OCI-LY1 (cell line): ENCODE data around the gene SETDB2.

Experiments used
- H2AFZ ChIP-seq: fragments of 200-600 bp; sonication (generic), shearing (Covaris generic); 2 replicates; pipeline ENCODE4 v1.6.0; 2014; ENCODE audit warnings: antibody characterized with exemption, mild to moderate bottlenecking, low read length
- H3F3A ChIP-seq: fragments of 200-600 bp; sonication (generic), shearing (Covaris generic); 2 replicates; pipeline ENCODE4 v1.6.0; 2014; ENCODE audit warnings: mild to moderate bottlenecking, antibody characterized with exemption, low read length, moderate library complexity; ENCODE audit not compliant: insufficient read depth
- H3K27ac ChIP-seq: fragments of 200-600 bp; sonication (generic); 2 replicates; pipeline ENCODE4 v1.5.1; 2014; ENCODE audit warnings: low read length, mixed run types, mild to moderate bottlenecking, low read depth; ENCODE audit not compliant: poor library complexity, severe bottlenecking
- H3K27me3 ChIP-seq: fragments of 200-600 bp; sonication (generic); 2 replicates; pipeline ENCODE4 v1.6.0; 2014; ENCODE audit warnings: antibody characterized with exemption, mild to moderate bottlenecking, low read length, moderate library complexity; ENCODE audit not compliant: insufficient read depth
- H3K36me3 ChIP-seq: fragments of 200-600 bp; sonication (generic); 2 replicates; pipeline ENCODE4 v1.6.1; 2014; ENCODE audit warnings: mild to moderate bottlenecking, antibody characterized with exemption, low read length, moderate library complexity, mixed read lengths; ENCODE audit not compliant: insufficient read depth
- H3K4me1 ChIP-seq: fragments of 200-600 bp; sonication (generic); 2 replicates; pipeline ENCODE4 v1.5.1; 2014; ENCODE audit warnings: mild to moderate bottlenecking, low read length, moderate library complexity; ENCODE audit not compliant: insufficient read depth, severe bottlenecking
- H3K4me2 ChIP-seq: fragments of 200-600 bp; sonication (generic), shearing (Covaris generic); 2 replicates; pipeline ENCODE4 v1.6.1; 2014; ENCODE audit warnings: low read length
- H3K4me3 ChIP-seq: fragments of 200-600 bp; sonication (generic); 2 replicates; pipeline ENCODE4 v1.5.1; 2014; ENCODE audit warnings: low read length, low read depth, mild to moderate bottlenecking, mixed read lengths; ENCODE audit not compliant: poor library complexity, severe bottlenecking
- H3K79me2 ChIP-seq: fragments of 200-600 bp; shearing (Covaris generic); 2 replicates; pipeline ENCODE4 v1.6.1; 2016; ENCODE audit warnings: mixed run types, low read length, mixed read lengths; ENCODE audit not compliant: insufficient read depth
- H3K9ac ChIP-seq: fragments of 200-600 bp; sonication (generic), shearing (Covaris generic); 2 replicates; pipeline ENCODE4 v1.6.1; 2014; ENCODE audit warnings: mild to moderate bottlenecking, low read length, mixed read lengths
- H3K9me2 ChIP-seq: fragments of 200-600 bp; sonication (generic), shearing (Covaris generic); 2 replicates; pipeline ENCODE4 v1.6.1; 2014; ENCODE audit warnings: low read depth, mild to moderate bottlenecking, low read length, mixed read lengths
- H3K9me3 ChIP-seq: fragments of 200-600 bp; shearing (Covaris generic); 2 replicates; pipeline ENCODE4 v1.6.1; 2014; ENCODE audit warnings: low read length, mixed read lengths
- H4K20me1 ChIP-seq: fragments of 200-600 bp; sonication (generic), shearing (Covaris generic); 2 replicates; pipeline ENCODE4 v1.6.0; 2016; ENCODE audit warnings: mild to moderate bottlenecking, low read length; ENCODE audit not compliant: insufficient read depth
- EZH2 ChIP-seq: fragments of 200-600 bp; sonication (generic), shearing (Covaris generic); IDR thresholded peaks from 2 replicates; pipeline ENCODE4 v1.8.0; 2017; ENCODE audit warnings: borderline replicate concordance, mixed run types, mild to moderate bottlenecking, antibody characterized with exemption, low read length, moderate library complexity, mixed read lengths
- TF ChIP-seq, protein P1 (sequence below): fragments of 200-600 bp; sonication (generic), shearing (Covaris generic); IDR thresholded peaks from 2 replicates; pipeline ENCODE4 v1.5.1; 2017; ENCODE audit warnings: mild to moderate bottlenecking, antibody characterized with exemption, low read length, moderate library complexity, mixed read lengths

Gene SETDB2

GRCh38 chr13:49443357-49443703 lies 744 bp upstream of the SETDB2 start:
- TF ChIP-seq, protein P1, sequence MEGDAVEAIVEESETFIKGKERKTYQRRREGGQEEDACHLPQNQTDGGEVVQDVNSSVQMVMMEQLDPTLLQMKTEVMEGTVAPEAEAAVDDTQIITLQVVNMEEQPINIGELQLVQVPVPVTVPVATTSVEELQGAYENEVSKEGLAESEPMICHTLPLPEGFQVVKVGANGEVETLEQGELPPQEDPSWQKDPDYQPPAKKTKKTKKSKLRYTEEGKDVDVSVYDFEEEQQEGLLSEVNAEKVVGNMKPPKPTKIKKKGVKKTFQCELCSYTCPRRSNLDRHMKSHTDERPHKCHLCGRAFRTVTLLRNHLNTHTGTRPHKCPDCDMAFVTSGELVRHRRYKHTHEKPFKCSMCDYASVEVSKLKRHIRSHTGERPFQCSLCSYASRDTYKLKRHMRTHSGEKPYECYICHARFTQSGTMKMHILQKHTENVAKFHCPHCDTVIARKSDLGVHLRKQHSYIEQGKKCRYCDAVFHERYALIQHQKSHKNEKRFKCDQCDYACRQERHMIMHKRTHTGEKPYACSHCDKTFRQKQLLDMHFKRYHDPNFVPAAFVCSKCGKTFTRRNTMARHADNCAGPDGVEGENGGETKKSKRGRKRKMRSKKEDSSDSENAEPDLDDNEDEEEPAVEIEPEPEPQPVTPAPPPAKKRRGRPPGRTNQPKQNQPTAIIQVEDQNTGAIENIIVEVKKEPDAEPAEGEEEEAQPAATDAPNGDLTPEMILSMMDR = no peak
- TF ChIP-seq EZH2 = no peak
- peaks cover 58% of the 10 kb centered on the region for H3K4me1 ChIP-seq
- no peaks in the 10 kb centered on the region for H3K9me3 ChIP-seq
- H3K4me3 ChIP-seq = peak overlapping the region; percentile 77
- H3K9ac ChIP-seq = peak overlapping the region; percentile 63
- H3K79me2 ChIP-seq = peaks cover 27% of the 10 kb centered on the region
- H3K27me3 ChIP-seq = no peaks in the 10 kb centered on the region
- H3K4me2 ChIP-seq = peak overlapping the region; percentile 67
- H4K20me1 ChIP-seq = no peaks in the 10 kb centered on the region
- H3F3A ChIP-seq = peaks cover 9% of the 10 kb centered on the region
- H2AFZ ChIP-seq = no peak overlapping the region
- H3K9me2 ChIP-seq = no peaks in the 10 kb centered on the region
- peaks cover 10% of the 10 kb centered on the region for H3K36me3 ChIP-seq
- peak overlapping the region; percentile 72 for H3K27ac ChIP-seq

- no peak for TF ChIP-seq EZH2
- TF ChIP-seq, protein P1 = no peak
- Histone ChIP-seq H4K20me1 (no peaks in the 10 kb centered on the region), H2AFZ (0 out of 2 replicates have a peak overlapping the region, but pooled peaks have one; percentile 4), H3K27ac (peak overlapping the region; percentile 96), H3K36me3 (peaks cover 24% of the 10 kb centered on the region), H3K27me3 (no peaks in the 10 kb centered on the region), H3K9ac (peak overlapping the region; percentile 84), H3F3A (peaks cover 9% of the 10 kb centered on the region), H3K4me3 (peak overlapping the region; percentile 77), H3K4me1 (peaks cover 50% of the 10 kb centered on the region), H3K9me3 (no peaks in the 10 kb centered on the region), H3K79me2 (peaks cover 40% of the 10 kb centered on the region), H3K4me2 (peak overlapping the region; percentile 79), H3K9me2 (no peaks in the 10 kb centered on the region)
These were observed 686 bp downstream of the SETDB2 start for GRCh38 chr13:49444524-49445395.

GRCh38 chr13:49446473-49446872 lies 2.4 kb downstream of the SETDB2 start:
- H3K27ac ChIP-seq = peak overlapping the region; percentile 96

More at GRCh38 chr13:49446473-49446872, 2.4 kb downstream of the SETDB2 start:
- Histone ChIP-seq H3K9me3 (no peaks in the 10 kb centered on the region), H3K27me3 (no peaks in the 10 kb centered on the region), H4K20me1 (no peaks in the 10 kb centered on the region), H3K4me1 (peaks cover 52% of the 10 kb centered on the region), H3K4me3 (peak overlapping the region; percentile 77), H3K79me2 (peaks cover 51% of the 10 kb centered on the region), H3K9me2 (no peaks in the 10 kb centered on the region), H3F3A (peaks cover 9% of the 10 kb centered on the region), H3K4me2 (peak overlapping the region; percentile 79), H3K9ac (peak overlapping the region; percentile 84), H3K36me3 (peaks cover 32% of the 10 kb centered on the region), H2AFZ (no peak overlapping the region)
- TF ChIP-seq, protein P1 = no peak
- no peak for TF ChIP-seq EZH2
